ENCODE measurements around the gene SPEF2. TPM values are rescaled to one million over a fixed set of nuclear protein-coding genes. Genes with fewer than 3 reads are reported as not detected.

SPEF2 gene
- total and polyA plus RNA-seq, 9 of the 15 experiments (the other 6 are each of a cell fraction or from before 2014, with no cell fraction given): 0.11 to 0.62 (median 0.20) TPM; not detected in 2

DNA sequence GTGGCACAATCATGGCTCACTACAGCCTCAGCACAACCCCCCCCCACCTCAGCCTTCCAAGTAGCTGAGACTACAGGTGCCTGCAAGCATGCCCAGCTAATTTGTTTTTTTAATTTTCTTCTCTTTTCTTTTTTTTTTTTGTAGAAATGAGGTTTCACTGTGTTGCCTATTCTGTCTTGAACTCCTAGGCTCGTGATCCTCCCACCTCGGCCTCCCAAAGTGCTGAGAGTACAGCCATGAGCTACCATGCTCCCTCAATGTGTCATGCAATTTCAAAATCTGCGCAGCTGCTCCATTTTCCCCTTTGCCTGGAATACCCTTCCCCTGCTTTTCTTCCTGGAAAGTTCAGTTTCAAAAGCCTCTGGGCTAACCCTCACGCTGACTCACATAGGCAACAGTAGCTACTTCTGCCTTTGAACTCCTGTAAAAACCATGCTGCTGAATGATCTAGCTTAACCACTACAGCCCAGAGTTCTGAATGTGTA lies 168.0 kb downstream of the SPEF2 start:
- no peak overlapping the region for H3K4me3 ChIP-seq
- DNase-seq (ENCODE audit: extremely low read depth in 1 of 4, low spot score in 3 of 4): no peak
- no peaks in the 10 kb centered on the region for H3K4me1 ChIP-seq (replicated peaks in 1 of 2; ENCODE audit: control insufficient read depth in 2 of 2, insufficient read depth in 2 of 2, low read length in 2 of 2)
- WGBS (ENCODE audit: insufficient coverage, low coverage, missing lambda C conversion rate): 0% methylated on average over 4 of the region's 4 CpGs
- no peak overlapping the region for H2AFZ ChIP-seq (ENCODE audit: low read depth, low read length)
- intact Hi-C loops (cut with micrococcal nuclease): no loop called here
- no peaks in the 10 kb centered on the region for H3K9me3 ChIP-seq (replicated peaks; ENCODE audit: control insufficient read depth, insufficient read depth, low read depth, low read length)
- no peaks in the 10 kb centered on the region for H3K9me1 ChIP-seq (ENCODE audit: control insufficient read depth, insufficient read depth, low read length)
- no peaks in the 10 kb centered on the region for H3K36me3 ChIP-seq (ENCODE audit: control insufficient read depth, insufficient read depth, low read length)
- no peaks in the 10 kb centered on the region for H3K27me3 ChIP-seq (ENCODE audit: control insufficient read depth in 2 of 2, insufficient read depth in 2 of 2, low read length in 2 of 2)
- ChIA-PET CTCF (ENCODE audit: low intra/inter-chr PET ratio) (no interaction called here), POLR2A (interaction anchor here (0.5 kb wide), 1 partner anchor 10 kb away, joined by 3 read pairs; no protein-coding TSS in a partner anchor)
- H3K4me2 ChIP-seq (ENCODE audit: insufficient read depth, low read length): no peak overlapping the region
- no peak overlapping the region for H3K9ac ChIP-seq (ENCODE audit: insufficient read depth in 1 of 2, low read depth in 2 of 2, low read length in 2 of 2)
- in situ Hi-C loops (cut with MboI): no loop called here
- no peak overlapping the region for H3K27ac ChIP-seq (ENCODE audit: extremely low read depth, low read depth, low read length)
- ATAC-seq: no peak
- H4K20me1 ChIP-seq (replicated peaks; ENCODE audit: control insufficient read depth, insufficient read depth, low read length): no peaks in the 10 kb centered on the region
- no peaks in the 10 kb centered on the region for H3K79me2 ChIP-seq (ENCODE audit: control insufficient read depth, insufficient read depth, low read length)
- no peak for FAIRE-seq
- BruUV-seq (replicated peaks): no TSS peak
- TF ChIP-seq ZNF830 (CRISPR knock-in tag; IDR thresholded peaks at IDR 0.05) (no peak), POLR3A (IDR thresholded peaks at IDR 0.05; ENCODE audit: borderline replicate concordance, extremely low read depth, insufficient read depth, insufficient read length) (no peak), OTX1 (CRISPR knock-in tag; IDR thresholded peaks at IDR 0.05) (no peak), U2AF1 (optimal IDR thresholded peaks at IDR 0.05; ENCODE audit: low read depth, low read length) (no peak), NFYB (IDR thresholded peaks at IDR 0.05; ENCODE audit: extremely low read depth, insufficient read length) (no peak), PHTF2 (CRISPR knock-in tag; IDR thresholded peaks at IDR 0.05) (no peak), ZC3H11A (IDR thresholded peaks at IDR 0.05; ENCODE audit: low read depth, low read length) (no peak), SETDB1 (IDR thresholded peaks at IDR 0.05; ENCODE audit: low read length) (no peak), ZEB2 (IDR thresholded peaks at IDR 0.05) (no peak), HMG20B (CRISPR knock-in tag; IDR thresholded peaks at IDR 0.05) (no peak), ZFP1 (CRISPR knock-in tag; IDR thresholded peaks at IDR 0.05) (no peak), ZNF695 (CRISPR knock-in tag; IDR thresholded peaks at IDR 0.05) (no peak), BCL6 (CRISPR knock-in tag; IDR thresholded peaks at IDR 0.05) (no peak), SP1 (CRISPR knock-in tag; IDR thresholded peaks at IDR 0.05) (no peak)
- TF ChIP-seq, protein P1, sequence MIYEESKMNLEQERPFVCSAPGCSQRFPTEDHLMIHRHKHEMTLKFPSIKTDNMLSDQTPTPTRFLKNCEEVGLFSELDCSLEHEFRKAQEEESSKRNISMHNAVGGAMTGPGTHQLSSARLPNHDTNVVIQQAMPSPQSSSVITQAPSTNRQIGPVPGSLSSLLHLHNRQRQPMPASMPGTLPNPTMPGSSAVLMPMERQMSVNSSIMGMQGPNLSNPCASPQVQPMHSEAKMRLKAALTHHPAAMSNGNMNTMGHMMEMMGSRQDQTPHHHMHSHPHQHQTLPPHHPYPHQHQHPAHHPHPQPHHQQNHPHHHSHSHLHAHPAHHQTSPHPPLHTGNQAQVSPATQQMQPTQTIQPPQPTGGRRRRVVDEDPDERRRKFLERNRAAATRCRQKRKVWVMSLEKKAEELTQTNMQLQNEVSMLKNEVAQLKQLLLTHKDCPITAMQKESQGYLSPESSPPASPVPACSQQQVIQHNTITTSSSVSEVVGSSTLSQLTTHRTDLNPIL (CRISPR knock-in tag; IDR thresholded peaks at IDR 0.05): no peak
- TF ChIP-seq, protein P2, sequence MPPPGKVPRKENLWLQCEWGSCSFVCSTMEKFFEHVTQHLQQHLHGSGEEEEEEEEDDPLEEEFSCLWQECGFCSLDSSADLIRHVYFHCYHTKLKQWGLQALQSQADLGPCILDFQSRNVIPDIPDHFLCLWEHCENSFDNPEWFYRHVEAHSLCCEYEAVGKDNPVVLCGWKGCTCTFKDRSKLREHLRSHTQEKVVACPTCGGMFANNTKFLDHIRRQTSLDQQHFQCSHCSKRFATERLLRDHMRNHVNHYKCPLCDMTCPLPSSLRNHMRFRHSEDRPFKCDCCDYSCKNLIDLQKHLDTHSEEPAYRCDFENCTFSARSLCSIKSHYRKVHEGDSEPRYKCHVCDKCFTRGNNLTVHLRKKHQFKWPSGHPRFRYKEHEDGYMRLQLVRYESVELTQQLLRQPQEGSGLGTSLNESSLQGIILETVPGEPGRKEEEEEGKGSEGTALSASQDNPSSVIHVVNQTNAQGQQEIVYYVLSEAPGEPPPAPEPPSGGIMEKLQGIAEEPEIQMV (tag; conservative IDR thresholded peaks at IDR 0.05; ENCODE audit: low read depth): no peak
